Naive thymus-derived CD8-positive, alpha-beta T cell (primary cell): ENCODE measurements around the gene CERS6. TPM values are rescaled to one million over a fixed set of nuclear protein-coding genes. Genes with fewer than 3 reads are reported as not detected.
A peak's percentile ranks its signal among the peaks of the same experiment; 100 is the strongest.

Source experiments
- ATAC-seq, 2 donors: fragments of 150-1000 bp; cut with Tn5 transposase in 1 of 2; sonication (Bioruptor Pico), chemical (Tn5 transposase) in 1 of 2; 1 replicate in 1 of 2; 2 replicates in 1 of 2; pipeline ENCODE4 v1.10.0; 2021; ENCODE audit warnings: mild to moderate bottlenecking in 2 of 2, moderate library complexity in 2 of 2
- POLR2A ChIA-PET: fragments of 350-600 bp; sonication (Branson Sonifier 250); formaldehyde crosslinking; loops from one replicate; lab custom pipeline; 2021; ENCODE audit warnings: antibody characterized with exemption; lab: Charles Lee
- DNase-seq, 10 donors: peaks; one replicate each; pipeline versions ENCODE4 v3.0.0 to v3.0.0-alpha.2; 2020 to 2022
- H3K27ac Mint-ChIP-seq, 10 donors: one replicate each; pipeline ENCODE4 v1.8.0; 2020 to 2022; ENCODE audit warnings: mild to moderate bottlenecking in 10 of 10, mixed read lengths in 10 of 10, moderate library complexity in 4 of 10, inconsistent platforms in 1 of 10
- H3K27me3 Mint-ChIP-seq, 5 donors: one replicate each; pipeline ENCODE4 v1.8.0; 2021 to 2022; ENCODE audit warnings: mixed read lengths in 5 of 5
- H3K36me3 Mint-ChIP-seq, 3 donors: one replicate each; pipeline ENCODE4 v1.8.0; 2020 to 2022; ENCODE audit warnings: mixed read lengths in 3 of 3, mild to moderate bottlenecking in 2 of 3, inconsistent platforms in 1 of 3
- H3K4me1 Mint-ChIP-seq, 4 donors: one replicate each; pipeline ENCODE4 v1.8.0; 2021 to 2022; ENCODE audit warnings: mixed read lengths in 4 of 4
- H3K4me3 Mint-ChIP-seq, 10 donors: one replicate each; pipeline ENCODE4 v1.8.0; 2020 to 2022; ENCODE audit warnings: mild to moderate bottlenecking in 10 of 10, mixed read lengths in 10 of 10, moderate library complexity in 6 of 10, inconsistent platforms in 1 of 10
- H3K9me3 Mint-ChIP-seq, 9 donors: one replicate each; pipeline ENCODE4 v1.8.0; 2020 to 2022; ENCODE audit warnings: mixed read lengths in 9 of 9, mild to moderate bottlenecking in 3 of 9, inconsistent platforms in 1 of 9, moderate library complexity in 1 of 9
- polyA plus RNA-seq, 3 donors: library from polyadenylated mRNA; unstranded; fragments of 300-500 nt; fragmentation: Illumina TruSeq; gene quantifications; one replicate each; pipeline ENCODE4 v1.2.3, GENCODE V29; 2021
- total RNA-seq, 8 experiments: library from RNA in 2 of 8; stranded (reverse) in 2 of 8; gene quantifications; one replicate each; pipeline ENCODE4 v1.2.3 and lab custom pipeline; 2021 to 2026

The CERS6 gene
- total and polyA plus RNA-seq, 5 experiments from 2014 or later = 9.5 to 29.3 (median 17.4) TPM

DNA sequence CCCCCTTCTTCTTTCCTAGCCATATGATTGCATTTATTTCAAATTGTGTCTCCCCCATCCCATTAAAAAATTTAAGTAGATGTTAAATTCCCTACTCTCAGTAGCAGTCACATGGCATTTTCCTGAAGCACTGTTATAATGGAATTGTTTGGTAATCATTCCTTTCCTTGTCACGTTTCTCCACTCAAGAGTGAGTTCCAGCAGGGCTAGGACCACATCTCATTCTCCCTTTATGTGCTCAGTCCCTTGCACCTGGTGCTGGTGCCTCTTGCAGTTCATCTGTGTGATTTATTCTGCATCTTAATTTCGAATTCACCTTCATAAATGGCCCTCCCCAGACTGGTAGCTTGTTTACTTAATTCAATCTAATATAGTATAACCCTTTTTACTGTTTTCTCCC lies 276.0 kb downstream of the CERS6 start:
- Mint-ChIP-seq H3K27me3 (no peaks in the 10 kb centered on the region), H3K36me3 (peaks cover 5 to 31% (median 20%) of the 10 kb centered on the region in 3 donors), H3K4me1 (peaks cover 5 to 13% (median 7%) of the 10 kb centered on the region in 4 donors), H3K9me3 (no peaks in the 10 kb centered on the region), H3K4me3 (no peak overlapping the region), H3K27ac (peak overlapping the region in 1 of 10 donors; percentile 59)
- ATAC-seq = no peak
- no peak for DNase-seq
- POLR2A ChIA-PET = no interaction called here

- POLR2A ChIA-PET = no interaction called here
- H3K27ac Mint-ChIP-seq = peak overlapping the region in 2 of 10 donors; percentile 59 to 61
Measured at GRCh38 chr2:168732506-168732905, 276.4 kb downstream of the CERS6 start.

GRCh38 chr2:168734199-168734760 lies 278.2 kb downstream of the CERS6 start:
- ATAC-seq = no peak
- Mint-ChIP-seq H3K4me3 (no peak overlapping the region), H3K9me3 (no peaks in the 10 kb centered on the region), H3K27ac (peak overlapping the region in 1 of 10 donors; percentile 33), H3K27me3 (no peaks in the 10 kb centered on the region), H3K36me3 (peaks cover 5 to 24% (median 20%) of the 10 kb centered on the region in 3 donors), H3K4me1 (peaks cover 6 to 23% (median 16%) of the 10 kb centered on the region in 4 donors)
- DNase-seq = no peak
- POLR2A ChIA-PET = interaction anchor here (0.6 kb wide), 1 partner anchor 315 kb away, joined by 3 read pairs; no protein-coding TSS in a partner anchor

More at GRCh38 chr2:168732506-168732905, 276.4 kb downstream of the CERS6 start:
- peaks cover 5 to 30% (median 20%) of the 10 kb centered on the region in 3 donors for H3K36me3 Mint-ChIP-seq
- DNase-seq (no peak), ATAC-seq (no peak)
- H3K4me3 Mint-ChIP-seq = no peak overlapping the region
- no peaks in the 10 kb centered on the region for H3K9me3 Mint-ChIP-seq
- H3K27me3 Mint-ChIP-seq = no peaks in the 10 kb centered on the region
- H3K4me1 Mint-ChIP-seq = peaks cover 5 to 13% (median 11%) of the 10 kb centered on the region in 4 donors

DNA sequence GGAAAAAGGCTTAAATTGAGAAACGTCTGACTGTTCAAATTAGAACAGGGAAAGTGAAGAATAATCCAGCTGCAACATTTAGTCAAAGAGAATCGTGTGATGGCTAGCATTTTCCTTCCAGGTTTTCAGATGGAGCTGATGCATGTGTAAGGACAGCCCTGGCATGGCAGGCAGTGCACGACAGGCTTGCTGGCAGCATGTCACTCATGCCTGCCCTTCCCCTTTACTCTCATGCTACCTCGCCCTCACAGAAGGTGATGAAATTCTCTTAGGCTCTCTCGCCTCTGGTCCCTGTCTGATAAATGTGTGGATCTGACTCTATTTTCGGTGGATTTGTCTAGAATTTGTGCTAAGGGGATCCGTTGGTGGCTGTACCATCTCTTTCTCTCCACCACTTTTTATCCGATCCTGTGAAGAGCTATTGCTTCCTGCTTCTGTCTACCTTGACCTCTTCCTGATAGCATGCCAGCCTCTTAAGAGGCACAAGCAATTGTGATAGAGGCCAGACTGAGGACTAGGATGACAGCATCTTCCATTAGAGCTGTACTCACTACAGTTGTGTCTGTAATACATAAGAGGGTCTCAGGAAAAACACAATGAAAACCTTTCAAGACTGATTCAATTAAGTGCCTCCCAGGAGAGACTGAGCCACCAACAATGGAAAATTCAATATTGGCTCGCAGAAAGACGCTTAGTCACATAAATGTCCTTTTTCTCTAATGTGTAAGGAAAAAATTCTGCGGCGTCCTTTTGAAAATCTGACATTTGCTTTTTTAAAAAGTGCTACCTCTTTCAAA lies 280.8 kb downstream of the CERS6 start:
- peaks cover 13 to 23% (median 20%) of the 10 kb centered on the region in 4 donors for H3K4me1 Mint-ChIP-seq
- DNase-seq = no peak
- POLR2A ChIA-PET = no interaction called here
- peak overlapping the region in 1 of 10 donors; percentile 55 for H3K4me3 Mint-ChIP-seq
- H3K9me3 Mint-ChIP-seq = no peaks in the 10 kb centered on the region
- peaks cover 5 to 25% (median 12%) of the 10 kb centered on the region in 3 donors for H3K36me3 Mint-ChIP-seq
- no peaks in the 10 kb centered on the region for H3K27me3 Mint-ChIP-seq
- H3K27ac Mint-ChIP-seq = peak overlapping the region in 6 of 10 donors; percentile 4 to 80 (median 18)
- ATAC-seq = no peak

DNA sequence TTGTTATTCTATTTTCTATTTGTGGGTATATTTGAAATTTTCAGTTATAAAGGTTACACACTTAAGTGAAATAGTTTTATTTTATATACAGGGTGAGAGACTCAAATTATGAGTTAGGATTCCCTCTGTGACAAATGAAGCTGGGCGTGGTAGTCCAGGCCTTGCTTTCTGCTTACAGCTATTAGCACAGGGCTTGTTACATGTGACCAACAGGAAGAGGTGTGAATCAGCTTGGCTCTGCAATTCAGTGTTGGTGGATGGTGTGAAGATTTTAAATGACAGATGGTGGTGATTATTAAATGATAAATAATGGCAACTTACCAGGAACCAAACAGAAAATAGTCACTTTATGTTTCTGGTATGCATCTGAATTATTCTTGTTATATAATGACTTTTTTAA lies 282.0 kb downstream of the CERS6 start:
- no peak overlapping the region for H3K4me3 Mint-ChIP-seq
- H3K36me3 Mint-ChIP-seq = peaks cover 5 to 17% (median 5%) of the 10 kb centered on the region in 3 donors
- peaks cover 13 to 23% (median 22%) of the 10 kb centered on the region in 4 donors for H3K4me1 Mint-ChIP-seq
- no peak for ATAC-seq
- peak overlapping the region in 4 of 10 donors; percentile 9 to 53 (median 25) for H3K27ac Mint-ChIP-seq
- no peaks in the 10 kb centered on the region for H3K27me3 Mint-ChIP-seq
- no peak for DNase-seq
- no peaks in the 10 kb centered on the region for H3K9me3 Mint-ChIP-seq
- POLR2A ChIA-PET = no interaction called here

GRCh38 chr2:168740360-168740759 lies 284.3 kb downstream of the CERS6 start:
- H3K9me3 Mint-ChIP-seq = no peaks in the 10 kb centered on the region
- H3K4me3 Mint-ChIP-seq = no peak overlapping the region
- H3K36me3 Mint-ChIP-seq = peaks cover 0 to 15% (median 5%) of the 10 kb centered on the region in 3 donors
- POLR2A ChIA-PET = no interaction called here
- ATAC-seq = no peak
- peak overlapping the region in 2 of 10 donors; percentile 0 to 13 for H3K27ac Mint-ChIP-seq
- no peak for DNase-seq
- peaks cover 13 to 23% (median 19%) of the 10 kb centered on the region in 4 donors for H3K4me1 Mint-ChIP-seq
- no peaks in the 10 kb centered on the region for H3K27me3 Mint-ChIP-seq

- H3K27ac Mint-ChIP-seq = peak overlapping the region in 4 of 10 donors; percentile 0 to 49 (median 27)
- POLR2A ChIA-PET = no interaction called here
Measured at GRCh38 chr2:168740788-168741187, 284.7 kb downstream of the CERS6 start.

GRCh38 chr2:168742258-168742932 lies 286.3 kb downstream of the CERS6 start:
- Mint-ChIP-seq H3K27me3 (no peaks in the 10 kb centered on the region), H3K4me3 (no peak overlapping the region), H3K9me3 (no peaks in the 10 kb centered on the region), H3K36me3 (peaks cover 0 to 13% (median 13%) of the 10 kb centered on the region in 3 donors), H3K4me1 (peaks cover 11 to 17% (median 12%) of the 10 kb centered on the region in 4 donors), H3K27ac (peak overlapping the region in 7 of 10 donors; percentile 1 to 72 (median 49))
- no peak for ATAC-seq
- POLR2A ChIA-PET = no interaction called here
- no peak for DNase-seq

More at GRCh38 chr2:168740788-168741187, 284.7 kb downstream of the CERS6 start:
- DNase-seq (no peak), ATAC-seq (no peak)
- peaks cover 0 to 15% (median 6%) of the 10 kb centered on the region in 3 donors for H3K36me3 Mint-ChIP-seq
- peaks cover 15 to 25% (median 19%) of the 10 kb centered on the region in 4 donors for H3K4me1 Mint-ChIP-seq
- H3K27me3 Mint-ChIP-seq = no peaks in the 10 kb centered on the region
- H3K9me3 Mint-ChIP-seq = no peaks in the 10 kb centered on the region
- no peak overlapping the region for H3K4me3 Mint-ChIP-seq

- DNase-seq (no peak), ATAC-seq (no peak)
- Mint-ChIP-seq H3K27ac (peak overlapping the region in 4 of 10 donors; percentile 4 to 60 (median 51)), H3K4me3 (no peak overlapping the region), H3K27me3 (no peaks in the 10 kb centered on the region), H3K36me3 (peaks cover 0 to 13% (median 10%) of the 10 kb centered on the region in 3 donors), H3K9me3 (no peaks in the 10 kb centered on the region), H3K4me1 (peaks cover 21 to 38% (median 26%) of the 10 kb centered on the region in 4 donors)
- POLR2A ChIA-PET = no interaction called here
Measured at GRCh38 chr2:168744844-168745243, 288.8 kb downstream of the CERS6 start.

DNA sequence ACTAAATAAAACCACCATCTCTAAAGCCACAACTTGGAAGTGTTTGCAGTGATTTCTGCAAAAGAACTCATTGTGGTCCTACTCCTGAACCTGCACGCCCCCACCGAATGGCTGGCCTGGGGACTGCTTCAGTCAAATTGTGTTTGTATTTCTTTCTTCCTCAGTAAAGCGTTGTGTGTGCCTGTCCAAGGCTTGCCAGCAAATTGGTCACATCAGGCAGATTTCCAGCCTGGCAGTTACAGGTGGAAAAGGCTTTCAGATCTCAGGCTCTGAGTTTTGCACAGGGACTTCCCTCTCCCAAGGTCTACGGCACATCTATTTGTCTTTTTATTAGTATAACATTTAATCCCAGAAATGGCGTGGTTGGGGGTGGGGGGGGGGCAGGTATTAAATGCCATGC lies 292.4 kb downstream of the CERS6 start:
- peaks cover 0 to 13% (median 11%) of the 10 kb centered on the region in 3 donors for H3K36me3 Mint-ChIP-seq
- no peaks in the 10 kb centered on the region for H3K27me3 Mint-ChIP-seq
- POLR2A ChIA-PET = interaction anchor here (1.6 kb wide), 1 partner anchor 9 kb away, joined by 3 read pairs; no protein-coding TSS in a partner anchor
- H3K27ac Mint-ChIP-seq = peak overlapping the region; percentile 37 to 85 (median 76)
- peak overlapping the region in 3 of 10 donors; percentile 25 to 73 (median 43) for H3K4me3 Mint-ChIP-seq
- no peak for ATAC-seq
- peaks cover 32 to 60% (median 55%) of the 10 kb centered on the region in 4 donors for H3K4me1 Mint-ChIP-seq
- no peaks in the 10 kb centered on the region for H3K9me3 Mint-ChIP-seq
- DNase-seq = no peak

GRCh38 chr2:168749297-168749696 lies 293.2 kb downstream of the CERS6 start:
- POLR2A ChIA-PET = no interaction called here
- peak overlapping the region; percentile 44 to 92 (median 80) for H3K27ac Mint-ChIP-seq
- peak overlapping the region in 6 of 10 donors; percentile 8 to 73 (median 32) for H3K4me3 Mint-ChIP-seq
- no peaks in the 10 kb centered on the region for H3K9me3 Mint-ChIP-seq
- no peaks in the 10 kb centered on the region for H3K27me3 Mint-ChIP-seq
- ATAC-seq = no peak
- H3K36me3 Mint-ChIP-seq = peaks cover 0 to 14% (median 13%) of the 10 kb centered on the region in 3 donors
- H3K4me1 Mint-ChIP-seq = peaks cover 36 to 68% (median 62%) of the 10 kb centered on the region in 4 donors
- DNase-seq = no peak

- H3K36me3 Mint-ChIP-seq = peaks cover 0 to 14% (median 2%) of the 10 kb centered on the region in 3 donors
- DNase-seq (peak in 7 of 10 donors; percentile 5 to 79 (median 50)), ATAC-seq (peak; percentile 95 to 98)
- H3K27ac Mint-ChIP-seq = peak overlapping the region; percentile 53 to 92 (median 86)
- POLR2A ChIA-PET = interaction anchor here (1.0 kb wide), 1 partner anchor 39 kb away, joined by 3 read pairs; no protein-coding TSS in a partner anchor
- no peaks in the 10 kb centered on the region for H3K9me3 Mint-ChIP-seq
- H3K27me3 Mint-ChIP-seq = no peaks in the 10 kb centered on the region
- H3K4me3 Mint-ChIP-seq = peak overlapping the region; percentile 13 to 68 (median 60)
- peaks cover 36 to 82% (median 78%) of the 10 kb centered on the region in 4 donors for H3K4me1 Mint-ChIP-seq
Measured at GRCh38 chr2:168751104-168751740, 295.1 kb downstream of the CERS6 start.
